ENCODE results near the gene CYP26B1.

GRCh38 chr2:72082021-72082601 is 65.6 kb downstream of the CYP26B1 start:
- TF ChIP-seq CTCF (IDR thresholded peaks at IDR 0.05) (no peak), POLR2A (IDR thresholded peaks at IDR 0.05) (no peak)
